CD4-positive, alpha-beta T cell treated with Interleukin-1 beta for 1 hour (primary cell): ENCODE measurements around the gene ZNF865.
A peak's percentile ranks its signal among the peaks of the same experiment; 100 is the strongest.

Experiments
- DNase-seq, 2 donors: peaks; one replicate each; pipeline ENCODE4 v3.0.0-alpha.2; 2020 to 2022

Gene ZNF865

GRCh38 chr19:55588738-55589137 is 16.7 kb upstream of the ZNF865 start:
- DNase-seq, result no peak

DNA sequence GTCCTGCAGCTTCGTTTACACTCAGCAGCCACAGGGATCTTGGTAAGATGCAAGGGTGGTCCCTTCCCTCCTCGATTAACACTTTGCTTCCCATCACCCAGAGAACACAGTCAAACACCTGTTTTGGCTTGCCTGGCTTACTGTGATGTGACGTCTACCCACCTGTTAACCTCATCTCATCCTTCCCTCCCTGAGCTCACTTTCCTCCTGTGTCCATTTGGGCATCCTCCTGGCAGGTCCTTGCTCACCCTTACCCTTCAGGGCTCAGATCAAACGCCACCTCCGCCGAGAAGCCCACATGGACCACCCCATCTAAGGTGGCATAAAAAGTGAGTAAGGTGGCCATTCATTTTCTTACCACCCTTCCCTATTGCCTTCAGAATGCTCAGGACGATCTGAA is 15.3 kb upstream of the ZNF865 start:
- DNase-seq, result no peak

- DNase-seq, result no peak
Measured at GRCh38 chr19:55590617-55591016, 14.8 kb upstream of the ZNF865 start.

DNA sequence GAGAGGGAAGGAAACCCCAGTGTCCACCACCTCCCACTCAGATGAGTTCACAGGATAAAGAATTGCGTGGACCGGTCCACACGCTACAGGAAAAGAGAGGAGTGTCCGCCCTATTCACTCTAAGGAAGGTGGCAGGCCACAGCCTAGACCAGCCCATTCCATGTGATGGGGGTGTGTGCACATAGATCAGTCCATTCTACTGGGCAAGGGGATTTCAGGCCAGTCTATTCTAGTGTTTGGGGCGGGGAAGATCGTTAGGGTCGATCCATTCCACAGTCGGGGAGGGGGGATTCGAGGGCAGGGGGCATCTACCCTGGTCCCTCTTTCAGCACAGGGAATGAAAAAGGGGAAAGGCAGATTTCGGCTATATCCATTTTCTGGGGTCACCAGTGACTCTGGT is 13.9 kb upstream of the ZNF865 start:
- no peak for DNase-seq

GRCh38 chr19:55592391-55593090 is 12.9 kb upstream of the ZNF865 start:
- no peak for DNase-seq

- no peak for DNase-seq
Measured at GRCh38 chr19:55593096-55593772, 12.2 kb upstream of the ZNF865 start.

- DNase-seq, result no peak
Measured at GRCh38 chr19:55594996-55595545, 10.4 kb upstream of the ZNF865 start.

- no peak for DNase-seq
Measured at GRCh38 chr19:55596304-55596703, 9.1 kb upstream of the ZNF865 start.

DNA sequence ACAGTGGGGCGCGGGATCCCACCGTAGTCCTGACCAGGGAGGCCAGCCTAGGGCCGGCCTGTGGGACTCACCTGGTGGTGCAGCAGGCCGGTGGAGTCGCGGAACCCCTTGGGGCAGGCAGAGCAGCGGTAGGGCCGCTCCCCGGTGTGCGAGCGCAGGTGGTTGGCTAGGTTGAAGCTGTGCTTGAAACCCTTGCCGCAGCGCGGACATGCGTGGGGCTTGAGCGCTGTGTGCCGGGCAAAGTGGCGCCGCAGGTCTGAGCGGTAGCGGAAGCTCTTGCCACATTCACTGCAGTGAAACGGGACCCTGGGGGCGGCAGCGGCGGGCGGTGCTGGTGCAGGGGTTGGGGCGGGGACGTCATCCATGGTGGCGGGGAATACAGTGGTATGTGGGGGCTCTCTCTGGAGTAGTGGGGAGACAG is 7.9 kb upstream of the ZNF865 start:
- DNase-seq, result no peak

- no peak for DNase-seq
Measured at GRCh38 chr19:55598034-55598433, 7.4 kb upstream of the ZNF865 start.

DNA sequence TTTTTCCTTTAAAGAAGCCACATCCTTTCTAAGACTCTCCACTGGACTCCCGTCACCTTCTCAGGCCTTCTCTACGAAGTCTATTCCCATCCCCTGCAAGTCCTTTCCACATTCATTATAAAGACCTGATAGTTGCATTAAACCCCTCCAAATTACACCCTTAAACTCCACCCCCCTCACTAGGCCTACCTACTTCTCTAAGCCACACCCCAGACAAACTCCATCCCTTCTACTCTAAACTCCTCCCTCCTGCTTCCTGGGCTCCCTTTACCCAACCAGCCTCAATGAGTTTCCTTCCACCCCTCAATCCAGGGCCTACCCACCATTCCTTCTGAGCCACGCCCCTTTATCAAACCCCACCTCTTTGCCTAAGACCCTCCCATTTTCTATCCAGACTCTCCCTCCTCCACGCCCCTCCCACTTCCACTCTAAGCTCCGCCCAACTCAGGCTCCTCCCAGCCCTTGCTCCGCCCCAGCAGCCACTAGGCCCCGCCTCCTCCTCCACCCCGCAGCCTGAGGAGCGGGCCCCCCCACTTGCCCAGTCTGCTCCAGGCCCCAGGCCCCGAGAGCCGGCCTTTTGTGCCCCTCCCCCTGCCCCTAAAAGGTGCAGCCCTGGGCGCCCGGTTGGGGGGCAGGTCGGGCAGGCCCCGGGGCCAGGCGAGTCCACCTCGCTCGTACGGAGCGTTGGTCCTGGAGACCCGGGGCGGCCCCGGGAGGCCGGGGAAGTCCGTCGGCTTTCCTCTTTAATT is 6.6 kb upstream of the ZNF865 start:
- peak; percentile 92 to 95 for DNase-seq

DNA sequence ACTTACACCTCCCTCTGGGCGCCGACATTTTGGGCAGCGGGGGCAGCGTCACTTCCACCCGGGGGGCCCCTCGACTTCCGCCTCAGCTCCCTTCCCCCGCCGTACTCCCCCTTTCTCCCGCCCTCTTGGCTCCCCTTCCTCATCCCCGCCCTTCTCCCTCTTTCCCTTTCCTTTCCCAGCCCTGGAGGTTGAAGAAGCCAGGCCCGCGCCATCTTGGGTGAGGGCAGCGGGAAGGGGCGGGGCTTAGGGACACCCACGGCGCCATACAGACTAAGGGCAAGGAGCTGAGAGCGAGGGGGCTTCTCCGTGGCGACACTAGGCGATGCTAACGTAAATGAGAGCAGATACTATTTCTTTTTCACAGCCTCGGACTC is 6.0 kb upstream of the ZNF865 start, which contains the start of gene FIZ1:
FIZ1 (minus strand) TSS at position 50 of the 374 bp plus-strand sequence. CDS start 1,652 bp downstream, outside the sequence.
- DNase-seq, result peak; percentile 97 to 98

- peak; percentile 88 to 89 for DNase-seq
Measured at GRCh38 chr19:55599842-55600661, 5.4 kb upstream of the ZNF865 start, which contains the start of gene ZNF524. TSS of gene ZNF524 (plus strand) at chr19:55600288. CDS start at chr19:55602113, 1,825 bp downstream.

DNA sequence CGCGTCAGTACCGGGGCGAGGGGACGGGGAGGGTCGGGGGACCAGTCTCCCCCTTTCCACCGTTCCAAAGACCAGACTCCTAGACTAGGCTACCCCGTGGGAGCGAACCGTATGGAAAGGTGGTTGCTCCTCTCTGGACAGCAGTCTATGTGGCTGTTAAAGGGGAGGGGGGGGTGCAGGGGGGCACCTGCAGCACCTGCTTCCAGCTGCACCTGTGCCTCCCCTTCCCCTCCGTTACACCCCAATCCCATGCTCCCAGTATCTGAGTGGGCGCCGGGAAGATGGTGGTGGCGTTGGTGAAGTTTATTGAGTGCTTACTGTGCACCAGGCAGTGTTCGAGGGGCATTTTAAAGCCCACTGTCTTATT is 4.8 kb upstream of the ZNF865 start:
- no peak for DNase-seq

DNA sequence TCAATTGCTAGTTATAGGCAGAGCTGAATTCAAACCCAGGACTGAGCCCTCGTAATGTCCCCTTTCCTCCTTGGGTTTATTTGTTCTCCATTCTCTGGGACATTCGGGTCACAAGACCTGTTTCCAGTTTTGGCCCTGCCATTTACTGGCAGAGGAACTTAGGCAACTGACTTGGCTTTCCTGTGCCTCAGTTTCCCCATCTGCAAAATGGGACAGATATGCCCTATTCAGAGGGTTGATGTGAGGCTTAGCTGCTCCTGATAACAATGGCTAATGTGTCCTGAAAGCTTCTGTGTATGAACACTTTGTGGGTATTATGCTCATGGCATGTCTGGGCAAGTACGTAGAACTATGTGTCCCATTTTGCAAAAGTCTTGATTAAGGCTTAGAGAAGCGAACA is 4.4 kb upstream of the ZNF865 start:
- no peak for DNase-seq

GRCh38 chr19:55602104-55603001 is 3.1 kb upstream of the ZNF865 start:
- no peak for DNase-seq

- DNase-seq, result no peak
Measured at GRCh38 chr19:55603115-55603514, 2.3 kb upstream of the ZNF865 start.

DNA sequence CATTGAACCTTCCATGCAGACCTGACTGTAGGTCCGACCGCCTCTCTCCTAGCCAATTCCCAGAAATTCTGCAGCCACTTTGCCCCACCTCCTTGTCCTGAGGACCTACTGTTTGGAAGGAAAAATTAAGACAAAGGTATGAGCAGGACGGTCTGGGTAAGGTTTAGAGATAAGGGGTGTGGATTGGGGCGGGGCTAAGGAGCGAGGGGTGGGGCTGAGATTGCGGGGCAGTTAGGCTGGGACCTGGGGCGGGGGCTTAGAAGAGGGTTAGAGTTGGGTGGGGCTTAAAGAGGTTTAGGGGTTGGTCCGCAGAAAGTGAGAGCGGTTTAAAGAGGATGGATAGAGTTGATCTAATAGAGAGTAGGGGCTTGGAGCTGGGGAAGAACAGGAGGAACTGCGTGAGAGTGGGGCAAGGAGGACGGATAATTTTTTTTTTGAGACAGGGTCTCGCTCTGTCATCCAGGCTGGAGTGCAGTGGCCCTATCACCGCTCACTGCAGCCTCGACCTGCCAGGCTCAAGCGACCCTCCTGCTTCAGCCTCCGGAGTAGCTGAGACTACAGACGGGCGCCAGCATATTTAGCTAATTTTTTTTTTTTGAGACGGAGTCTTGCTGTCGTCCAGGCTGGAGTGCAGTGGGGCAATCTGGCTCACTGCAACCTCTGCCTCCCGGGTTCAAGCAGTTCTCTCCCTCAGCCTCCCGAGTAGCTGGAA is 1.7 kb upstream of the ZNF865 start:
- no peak for DNase-seq

GRCh38 chr19:55605207-55605636 is 225 bp upstream of the ZNF865 start:
- DNase-seq, result peak; percentile 98

GRCh38 chr19:55606471-55606787 is 982 bp downstream of the ZNF865 start:
- no peak for DNase-seq

GRCh38 chr19:55606817-55607216 is 1.4 kb downstream of the ZNF865 start:
- no peak for DNase-seq
